IMR-90 (cell line): ENCODE measurements around the gene CEBPE. TPM values are rescaled to one million over a fixed set of nuclear protein-coding genes. Genes with fewer than 3 reads are reported as not detected.

Source experiments
- ATAC-seq: fragments of 200-7000 bp; cut with Tn5 transposase; 2 replicates; pipeline ENCODE4 v1.9.1; 2020; ENCODE audit warnings: low read depth, mild to moderate bottlenecking, moderate library complexity
- BruUV-seq: library from RNA; stranded (reverse); fragments of 400-500 nt; replicated peaks from 2 replicates; lab custom pipeline; 2021; lab: Mats Ljungman, UMichigan
- CTCF ChIA-PET: fragments of 300-600 bp; formaldehyde crosslinking; extraction: SDS; loops from one replicate; lab custom pipeline; 2021; ENCODE audit warnings: antibody characterized with exemption; lab: Yijun Ruan, JAX
- POLR2A ChIA-PET: fragments of 300-600 bp; sonication (Branson Sonifier 250); formaldehyde crosslinking; loops from one replicate; lab custom pipeline; 2022; ENCODE audit warnings: antibody characterized with exemption; ENCODE audit not compliant: unreplicated experiment; lab: Charles Lee
- DNase-seq: peaks from one replicate; pipeline ENCODE4 v3.0.0; 2013
- H2AFZ ChIP-seq: replicated peaks from 2 replicates; pipeline ENCODE3; 2013; ENCODE audit warnings: low read length, mild to moderate bottlenecking; ENCODE audit not compliant: poor library complexity
- H2AK5ac ChIP-seq: 2 replicates; pipeline ENCODE4 v1.6.1; 2013; ENCODE audit warnings: low read depth, low read length, inconsistent platforms
- H2AK9ac ChIP-seq: replicated peaks from 2 replicates; pipeline ENCODE3; 2013; ENCODE audit warnings: mild to moderate bottlenecking, low read depth, low read length, moderate library complexity; ENCODE audit not compliant: poor library complexity
- H2BK120ac ChIP-seq: 2 replicates; pipeline ENCODE4 v1.6.1; 2013; ENCODE audit warnings: low read depth, low read length, inconsistent platforms
- H2BK15ac ChIP-seq: 3 replicates; pipeline ENCODE4 v1.6.1; 2013; ENCODE audit warnings: low read depth, low read length, inconsistent platforms
- H2BK20ac ChIP-seq: 2 replicates; pipeline ENCODE4 v1.6.1; 2013; ENCODE audit warnings: low read depth, mild to moderate bottlenecking, inconsistent platforms, low read length, moderate library complexity
- H2BK5ac ChIP-seq: 2 replicates; pipeline ENCODE4 v1.6.1; 2013; ENCODE audit warnings: mild to moderate bottlenecking, low read depth, low read length, inconsistent platforms; ENCODE audit not compliant: poor library complexity, severe bottlenecking
- H3K14ac ChIP-seq: replicated peaks from 2 replicates; pipeline ENCODE4 v1.6.1; 2013; ENCODE audit warnings: low read depth, low read length, inconsistent platforms
- H3K18ac ChIP-seq: 2 replicates; pipeline ENCODE4 v1.6.1; 2013; ENCODE audit warnings: low read depth, low read length, control low read depth
- H3K23ac ChIP-seq: 2 replicates; pipeline ENCODE4 v1.6.1; 2013; ENCODE audit warnings: low read depth, low read length, inconsistent platforms
- H3K27ac ChIP-seq: 2 replicates; pipeline ENCODE4 v1.5.1; 2013; ENCODE audit warnings: mild to moderate bottlenecking, control low read depth, low read length; ENCODE audit not compliant: insufficient read depth
- H3K27me3 ChIP-seq: 2 replicates; pipeline ENCODE4 v1.6.1; 2013; ENCODE audit warnings: low read length; ENCODE audit not compliant: control insufficient read depth, insufficient read depth
- H3K36me3 ChIP-seq: 2 replicates; pipeline ENCODE4 v1.6.1; 2013; ENCODE audit warnings: low read length, mixed read lengths; ENCODE audit not compliant: control insufficient read depth, insufficient read depth
- H3K4ac ChIP-seq: 2 replicates; pipeline ENCODE4 v1.6.1; 2013; ENCODE audit warnings: low read depth, low read length, inconsistent platforms
- H3K4me1 ChIP-seq: 2 replicates; pipeline ENCODE4 v1.6.1; 2013; ENCODE audit warnings: low read length, mixed read lengths; ENCODE audit not compliant: control insufficient read depth, insufficient read depth
- H3K4me2 ChIP-seq: 2 replicates; pipeline ENCODE4 v1.6.1; 2013; ENCODE audit warnings: low read depth, mild to moderate bottlenecking, control low read depth, low read length, moderate library complexity
- H3K4me3 ChIP-seq: 2 replicates; pipeline ENCODE4 v1.5.1; 2013; ENCODE audit warnings: low read depth, mild to moderate bottlenecking, control low read depth, low read length, moderate library complexity; ENCODE audit not compliant: insufficient read depth
- H3K56ac ChIP-seq: 2 replicates; pipeline ENCODE4 v1.6.1; 2013; ENCODE audit warnings: low read length, inconsistent platforms; ENCODE audit not compliant: insufficient read depth; ENCODE audit errors: extremely low read depth
- H3K79me1 ChIP-seq, 2 experiments: 2 replicates each; pipeline ENCODE4 v1.6.1; 2013; ENCODE audit warnings: low read length in 2 of 2, inconsistent platforms in 1 of 2, low read depth in 1 of 2
- H3K9ac ChIP-seq: 2 replicates; pipeline ENCODE4 v1.6.1; 2013; ENCODE audit warnings: low read depth, low read length, control low read depth
- H3K9me1 ChIP-seq: 2 replicates; pipeline ENCODE4 v1.6.1; 2013; ENCODE audit warnings: low read length, inconsistent platforms; ENCODE audit not compliant: insufficient read depth
- H3K9me3 ChIP-seq: 2 replicates; pipeline ENCODE4 v1.6.1; 2013; ENCODE audit warnings: low read length; ENCODE audit not compliant: control insufficient read depth, insufficient read depth
- H4K20me1 ChIP-seq: 2 replicates; pipeline ENCODE4 v1.6.1; 2013; ENCODE audit warnings: low read length, inconsistent platforms; ENCODE audit not compliant: insufficient read depth
- H4K5ac ChIP-seq: 2 replicates; pipeline ENCODE4 v1.6.1; 2013; ENCODE audit warnings: mild to moderate bottlenecking, low read depth, low read length, control low read depth
- H4K8ac ChIP-seq, 2 experiments: 2 replicates each; pipeline ENCODE4 v1.6.1; 2013; ENCODE audit warnings: low read depth in 2 of 2, low read length in 2 of 2, control low read depth in 1 of 2, inconsistent platforms in 1 of 2
- H4K91ac ChIP-seq: 2 replicates; pipeline ENCODE4 v1.6.1; 2013; ENCODE audit warnings: low read depth, low read length, inconsistent platforms; ENCODE audit not compliant: insufficient read depth
- CEBPB ChIP-seq: IDR thresholded peaks from 2 replicates; pipeline ENCODE4 v1.6.1; 2012; ENCODE audit warnings: low read depth, low read length, improper control_type of control experiment
- RFX5 ChIP-seq: IDR thresholded peaks from 2 replicates; pipeline ENCODE4 v1.8.0; 2012; ENCODE audit warnings: low read depth, mild to moderate bottlenecking, low read length, moderate library complexity
- SMC3 ChIP-seq: fragments of 150-350 bp; IDR thresholded peaks from 2 replicates; pipeline ENCODE4 v1.6.1; 2016; ENCODE audit warnings: low read depth, mild to moderate bottlenecking, antibody characterized with exemption, low read length, moderate library complexity
- dilution Hi-C: fragments of 300-500 bp; cut with HindIII; formaldehyde crosslinking; loops from one replicate; pipeline ENCODE4 v1.14.3; 2018; ENCODE audit warnings: low sequenced_read_pairs; ENCODE audit not compliant: unreplicated experiment
- in situ Hi-C: fragments of 300-500 bp; cut with MboI; formaldehyde crosslinking; loops from 3 replicates; pipeline ENCODE4 v1.14.3; 2019; ENCODE audit warnings: low sequenced_read_pairs, inconsistent platforms, mixed read lengths
- intact Hi-C: fragments of 100-400 bp; cut with micrococcal nuclease; formaldehyde crosslinking; loops from 2 replicates; pipeline ENCODE4 v1.10.0; 2022
- polyA plus RNA-seq, 3 experiments: library from polyadenylated mRNA; depleted of rRNA; stranded (reverse); fragments of >200 nt; gene quantifications; 2 replicates each; pipeline ENCODE4 v1.2.3, GENCODE V29; 2012; ENCODE audit warnings: low replicate concordance in 1 of 3
- total RNA-seq: library from RNA; depleted of rRNA; stranded (reverse); fragments of >200 nt; gene quantifications from 2 replicates; pipeline ENCODE4 v1.2.3, GENCODE V29; 2012

The CEBPE gene
- total and polyA plus RNA-seq, 2 of the 4 experiments (the other 2 are of a cell fraction), result 0.05 TPM; not detected in 1

DNA sequence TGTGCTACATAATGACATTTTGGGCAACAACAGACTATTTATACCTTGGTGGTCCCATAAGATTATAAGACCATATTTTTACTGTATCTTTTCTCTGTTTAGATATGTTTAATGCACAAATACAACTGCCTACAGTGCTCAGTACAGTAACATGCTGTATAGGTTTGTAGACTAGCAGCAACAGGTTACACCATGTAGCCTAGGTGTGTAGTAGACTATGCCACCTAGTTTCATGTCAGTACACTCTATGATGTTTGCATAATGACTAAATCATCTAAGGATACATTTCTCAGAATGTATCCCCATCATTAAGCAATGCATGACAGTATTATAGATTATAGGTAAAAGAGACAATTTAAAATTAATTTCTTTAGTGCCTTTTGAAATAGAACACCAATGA is 30.7 kb upstream of the CEBPE start:
- Histone ChIP-seq H3K27me3 (peaks cover 11% of the 10 kb centered on the region), H2BK5ac (no peak overlapping the region), H4K91ac (no peak overlapping the region), H4K8ac (no peak overlapping the region), H3K56ac (no peak overlapping the region), H3K18ac (no peak overlapping the region), H3K23ac (no peak overlapping the region), H2BK15ac (no peak overlapping the region), H3K4me3 (no peak overlapping the region), H2AK5ac (no peak overlapping the region), H2AK9ac (no peak overlapping the region), H2AFZ (no peak overlapping the region), H4K5ac (no peak overlapping the region), H2BK20ac (no peak overlapping the region), H3K27ac (no peak overlapping the region), H3K4ac (no peak overlapping the region), H4K20me1 (no peaks in the 10 kb centered on the region), H3K9me1 (no peaks in the 10 kb centered on the region), H3K9me3 (0 out of 2 replicates have a peak, but pooled peaks cover 2% of the 10 kb centered on the region), H3K4me2 (no peak overlapping the region), H3K9ac (no peak overlapping the region), H3K79me1 (no peaks in the 10 kb centered on the region), H3K36me3 (no peaks in the 10 kb centered on the region), H3K14ac (no peak overlapping the region), H2BK120ac (no peak overlapping the region), H3K4me1 (no peaks in the 10 kb centered on the region)
- dilution Hi-C loops (no loop called here), in situ Hi-C loops (no loop called here), intact Hi-C loops (no loop called here)
- POLR2A ChIA-PET, result no interaction called here
- no peak for ATAC-seq
- CTCF ChIA-PET, result no interaction called here
- BruUV-seq, result no TSS peak
- DNase-seq, result no peak
- TF ChIP-seq CEBPB (no peak), SMC3 (no peak), RFX5 (no peak)
